ENCODE data around the gene KLRF2.

The KLRF2 gene

DNA sequence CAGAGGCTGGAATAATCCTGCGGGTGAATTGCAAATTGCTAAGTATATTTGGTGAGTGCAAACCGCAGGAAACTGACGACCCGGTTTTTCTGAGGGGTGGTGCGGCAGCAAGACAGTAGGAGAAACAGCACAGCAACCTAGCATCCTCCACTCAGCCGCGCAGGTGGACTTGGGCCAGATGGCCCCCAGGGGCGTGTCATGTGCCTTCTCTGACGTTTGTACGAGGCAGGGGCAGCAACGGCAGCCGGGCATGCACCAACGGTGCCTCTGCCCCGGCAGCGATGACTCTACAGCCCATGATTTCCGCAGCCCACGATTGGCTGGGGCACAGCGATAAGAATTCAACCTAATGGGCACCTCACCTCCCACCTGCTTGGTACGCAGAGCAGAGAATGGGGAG, 62.0 kb downstream of the KLRF2 start:
- peak; percentile 74 to 84 for DNase-seq

DNA sequence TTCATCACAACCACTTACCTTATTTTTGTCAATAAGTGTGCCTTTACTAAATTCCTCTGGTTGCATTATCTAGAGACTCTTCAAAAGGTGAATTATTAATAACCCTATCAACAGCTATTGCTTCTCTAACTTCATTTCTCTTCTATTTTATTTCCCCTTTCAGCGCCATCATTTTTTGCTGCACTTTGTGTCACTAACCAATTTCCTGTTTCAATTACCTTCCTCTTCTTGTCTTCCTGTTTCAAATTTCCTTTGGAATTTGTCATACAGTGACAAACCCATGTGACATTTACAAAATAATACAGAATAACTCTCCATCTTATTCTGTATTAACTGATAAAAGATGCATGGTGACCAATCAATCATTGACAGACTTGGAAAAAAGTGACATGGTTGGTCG, 63.1 kb downstream of the KLRF2 start:
- DNase-seq = no peak
